Activated CD4-positive, alpha-beta memory T cell treated with anti-CD3 and anti-CD28 coated beads for 36 hours (primary cell): ENCODE data around the gene UQCR11. TPM values are rescaled to one million over a fixed set of nuclear protein-coding genes. Genes with fewer than 3 reads are reported as not detected.

Experiments used
- CTCF ChIA-PET: fragments of 350-600 bp; sonication (Branson Sonifier 250); formaldehyde crosslinking; loops from one replicate; lab custom pipeline; 2021; ENCODE audit warnings: antibody characterized with exemption, inconsistent platforms; lab: Charles Lee
- POLR2A ChIA-PET: fragments of 350-600 bp; sonication (Branson Sonifier 250); formaldehyde crosslinking; loops from one replicate; lab custom pipeline; 2021; ENCODE audit warnings: antibody characterized with exemption; lab: Charles Lee
- DNase-seq: peaks from one replicate; pipeline ENCODE4 v3.0.0-alpha.2; 2020
- H3K27ac Mint-ChIP-seq: one replicate; pipeline ENCODE4 v1.8.0; 2021; ENCODE audit warnings: mixed read lengths
- H3K27me3 Mint-ChIP-seq: one replicate; pipeline ENCODE4 v1.8.0; 2021; ENCODE audit warnings: mixed read lengths
- H3K36me3 Mint-ChIP-seq: one replicate; pipeline ENCODE4 v1.8.0; 2021; ENCODE audit warnings: mixed read lengths
- H3K4me1 Mint-ChIP-seq: one replicate; pipeline ENCODE4 v1.8.0; 2021; ENCODE audit warnings: low read depth, mixed read lengths
- H3K4me3 Mint-ChIP-seq: one replicate; pipeline ENCODE4 v1.8.0; 2021; ENCODE audit warnings: mild to moderate bottlenecking, mixed read lengths
- H3K9me3 Mint-ChIP-seq: one replicate; pipeline ENCODE4 v1.8.0; 2021; ENCODE audit warnings: mixed read lengths
- intact Hi-C: fragments of 100-400 bp; cut with micrococcal nuclease; formaldehyde crosslinking; loops from one replicate; pipeline ENCODE4 v1.15.1; 2023
- total RNA-seq, 2 experiments: library from RNA; stranded (reverse); gene quantifications; one replicate each; pipeline ENCODE4 v1.2.3, GENCODE V29; 2021

Gene UQCR11
- total RNA-seq, 2 experiments from 2014 or later = 266 to 277 TPM

GRCh38 chr19:1610579-1610978, 5.3 kb upstream of the UQCR11 start:
- POLR2A ChIA-PET = no interaction called here
- Mint-ChIP-seq H3K36me3 (peaks cover 17% of the 10 kb centered on the region), H3K4me1 (peaks cover 35% of the 10 kb centered on the region), H3K9me3 (no peaks in the 10 kb centered on the region), H3K27ac (no peak overlapping the region), H3K4me3 (no peak overlapping the region), H3K27me3 (no peaks in the 10 kb centered on the region)
- CTCF ChIA-PET = no interaction called here
- no peak for DNase-seq
- intact Hi-C loops = no loop called here

GRCh38 chr19:1609680-1610474, 4.6 kb upstream of the UQCR11 start:
- H3K4me1 Mint-ChIP-seq = peaks cover 35% of the 10 kb centered on the region
- CTCF ChIA-PET = interaction anchor here (0.6 kb wide), 1 partner anchor 53 kb away, joined by 3 read pairs; no protein-coding TSS in a partner anchor

GRCh38 chr19:1609103-1609396, 3.8 kb upstream of the UQCR11 start:
- POLR2A ChIA-PET = no interaction called here
- DNase-seq = peak; percentile 33
- H3K4me3 Mint-ChIP-seq = no peak overlapping the region
- no peak overlapping the region for H3K27ac Mint-ChIP-seq
- no peaks in the 10 kb centered on the region for H3K27me3 Mint-ChIP-seq
- CTCF ChIA-PET = interaction anchor here (0.6 to 1.2 kb wide), 2 partner anchors 15 to 54 kb away, joined by 3 read pairs; no protein-coding TSS in a partner anchor
- no peaks in the 10 kb centered on the region for H3K9me3 Mint-ChIP-seq
- peaks cover 9% of the 10 kb centered on the region for H3K36me3 Mint-ChIP-seq
- peaks cover 37% of the 10 kb centered on the region for H3K4me1 Mint-ChIP-seq
- intact Hi-C loops = loop anchor here (5.0 to 10.0 kb wide), 2 partner anchors 63 to 486 kb away; partner anchors contain the start of genes IZUMO4 and MOB3A

More at GRCh38 chr19:1609680-1610474, 4.6 kb upstream of the UQCR11 start:
- Mint-ChIP-seq H3K36me3 (peaks cover 15% of the 10 kb centered on the region), H3K27ac (no peak overlapping the region), H3K9me3 (no peaks in the 10 kb centered on the region), H3K4me3 (no peak overlapping the region), H3K27me3 (no peaks in the 10 kb centered on the region)
- POLR2A ChIA-PET = no interaction called here
- no peak for DNase-seq
- intact Hi-C loops = loop anchor here (5.0 to 10.0 kb wide), 2 partner anchors 62 to 485 kb away; partner anchors contain the start of genes IZUMO4 and MOB3A

- Mint-ChIP-seq H3K27ac (peak overlapping the region; percentile 33), H3K4me1 (peaks cover 42% of the 10 kb centered on the region), H3K36me3 (peaks cover 9% of the 10 kb centered on the region)
These were observed 3.3 kb upstream of the UQCR11 start for GRCh38 chr19:1608359-1609102.

GRCh38 chr19:1606138-1606651, 933 bp upstream of the UQCR11 start:
- POLR2A ChIA-PET = interaction anchor here (2.1 to 3.7 kb wide), 2 partner anchors 13 to 46 kb away, joined by 10 to 18 read pairs; partner anchors contain the start of genes MBD3 and TCF3
- Mint-ChIP-seq H3K27me3 (no peaks in the 10 kb centered on the region), H3K9me3 (no peaks in the 10 kb centered on the region), H3K4me3 (peak overlapping the region; percentile 88), H3K36me3 (peaks cover 9% of the 10 kb centered on the region), H3K4me1 (peaks cover 51% of the 10 kb centered on the region), H3K27ac (peak overlapping the region; percentile 94)
- CTCF ChIA-PET = interaction anchor here (0.8 to 2.1 kb wide), 6 partner anchors 10 to 220 kb away, joined by 3 to 24 read pairs (median 4); partner anchors contain the start of gene MBD3
- DNase-seq = no peak
- intact Hi-C loops = loop anchor here (5.0 to 10.0 kb wide), 2 partner anchors 66 to 489 kb away; partner anchors contain the start of genes IZUMO4 and MOB3A

More at GRCh38 chr19:1608359-1609102, 3.3 kb upstream of the UQCR11 start:
- ChIA-PET POLR2A (interaction anchor here (0.5 kb wide), 1 partner anchor 46 kb away, joined by 3 read pairs; no protein-coding TSS in a partner anchor), CTCF (interaction anchor here (1.2 kb wide), 2 partner anchors 16 to 64 kb away, joined by 3 read pairs; no protein-coding TSS in a partner anchor)
- DNase-seq = peak; percentile 26
- intact Hi-C loops = loop anchor here (5.0 to 10.0 kb wide), 2 partner anchors 64 to 486 kb away; partner anchors contain the start of genes IZUMO4 and MOB3A
- Mint-ChIP-seq H3K27me3 (no peaks in the 10 kb centered on the region), H3K9me3 (no peaks in the 10 kb centered on the region), H3K4me3 (no peak overlapping the region)

- CTCF ChIA-PET = interaction anchor here (1.4 to 1.5 kb wide), 2 partner anchors 11 to 70 kb away, joined by 3 to 4 read pairs; no protein-coding TSS in a partner anchor
- H3K4me1 Mint-ChIP-seq = peaks cover 26% of the 10 kb centered on the region
- intact Hi-C loops = loop anchor here (10.0 kb wide), 1 partner anchor 493 kb away; the partner anchor contains the start of genes IZUMO4 and MOB3A
- peaks cover 21% of the 10 kb centered on the region for H3K36me3 Mint-ChIP-seq
- H3K27ac Mint-ChIP-seq = no peak overlapping the region
- no peaks in the 10 kb centered on the region for H3K9me3 Mint-ChIP-seq
- no peaks in the 10 kb centered on the region for H3K27me3 Mint-ChIP-seq
- no peak overlapping the region for H3K4me3 Mint-ChIP-seq
- DNase-seq = no peak
- POLR2A ChIA-PET = interaction anchor here (1.0 kb wide), 2 partner anchors 9 to 11 kb away, joined by 4 to 5 read pairs; partner anchors contain the start of gene MBD3
These were observed 3.1 kb downstream of the UQCR11 start for GRCh38 chr19:1602091-1602707.

- DNase-seq = no peak
- ChIA-PET CTCF (interaction anchor here (1.4 to 1.5 kb wide), 2 partner anchors 11 to 71 kb away, joined by 3 to 4 read pairs; no protein-coding TSS in a partner anchor), POLR2A (interaction anchor here (0.9 to 1.0 kb wide), 2 partner anchors 8 to 11 kb away, joined by 4 to 6 read pairs; no protein-coding TSS in a partner anchor)
- intact Hi-C loops = loop anchor here (10.0 kb wide), 1 partner anchor 493 kb away; the partner anchor contains the start of genes IZUMO4 and MOB3A
- Mint-ChIP-seq H3K4me1 (peaks cover 24% of the 10 kb centered on the region), H3K4me3 (no peak overlapping the region), H3K27ac (peak overlapping the region; percentile 28), H3K9me3 (no peaks in the 10 kb centered on the region), H3K36me3 (peaks cover 21% of the 10 kb centered on the region), H3K27me3 (no peaks in the 10 kb centered on the region)
These were observed 3.6 kb downstream of the UQCR11 start for GRCh38 chr19:1601613-1602064.

GRCh38 chr19:1599460-1599846, 5.8 kb downstream of the UQCR11 start:
- H3K9me3 Mint-ChIP-seq = no peaks in the 10 kb centered on the region
- intact Hi-C loops = no loop called here
- no peak overlapping the region for H3K27ac Mint-ChIP-seq
- no peaks in the 10 kb centered on the region for H3K27me3 Mint-ChIP-seq
- DNase-seq = no peak
- ChIA-PET POLR2A (no interaction called here), CTCF (no interaction called here)
- no peak overlapping the region for H3K4me3 Mint-ChIP-seq
- H3K36me3 Mint-ChIP-seq = peaks cover 24% of the 10 kb centered on the region
- H3K4me1 Mint-ChIP-seq = peaks cover 18% of the 10 kb centered on the region

GRCh38 chr19:1598777-1599459, 6.3 kb downstream of the UQCR11 start:
- H3K36me3 Mint-ChIP-seq = peaks cover 25% of the 10 kb centered on the region
- H3K27me3 Mint-ChIP-seq = no peaks in the 10 kb centered on the region
- intact Hi-C loops = no loop called here
- H3K4me1 Mint-ChIP-seq = peaks cover 14% of the 10 kb centered on the region
- H3K27ac Mint-ChIP-seq = no peak overlapping the region
- no peak overlapping the region for H3K4me3 Mint-ChIP-seq
- ChIA-PET CTCF (no interaction called here), POLR2A (no interaction called here)
- H3K9me3 Mint-ChIP-seq = no peaks in the 10 kb centered on the region
- DNase-seq = no peak

- H3K4me3 Mint-ChIP-seq = peak overlapping the region; percentile 82
- H3K27ac Mint-ChIP-seq = no peak overlapping the region
- POLR2A ChIA-PET = interaction anchor here (0.7 to 1.9 kb wide), 7 partner anchors 8 to 67 kb away, joined by 3 to 10 read pairs (median 5); partner anchors contain the start of genes TCF3 and UQCR11
- no peaks in the 10 kb centered on the region for H3K9me3 Mint-ChIP-seq
- no peaks in the 10 kb centered on the region for H3K27me3 Mint-ChIP-seq
- DNase-seq = no peak
- H3K4me1 Mint-ChIP-seq = peaks cover 16% of the 10 kb centered on the region
- intact Hi-C loops = loop anchor here (5.0 kb wide), 1 partner anchor 59 kb away; the partner anchor contains the start of gene TCF3
- CTCF ChIA-PET = interaction anchor here (0.7 to 2.0 kb wide), 8 partner anchors 12 to 245 kb away, joined by 3 to 10 read pairs (median 4); partner anchors contain the start of gene UQCR11
- peaks cover 24% of the 10 kb centered on the region for H3K36me3 Mint-ChIP-seq
These were observed 11.8 kb downstream of the UQCR11 start for GRCh38 chr19:1593501-1593772.
